Body of pancreas (tissue), 4 donors: Measurements from ENCODE around the gene LRRC73.

Experiments used
- CTCF ChIP-seq, 7 experiments: fragments of 450-650 bp in 4 of 7; fragments of 200-600 bp in 3 of 7; sonication (generic) in 3 of 7; IDR thresholded peaks; one replicate each; pipeline ENCODE4 v1.5.1; 2016 to 2019; ENCODE audit warnings: antibody characterized with exemption in 7 of 7
- POLR2A ChIP-seq, 3 donors: fragments of 450-650 bp; IDR thresholded peaks; one replicate each; pipeline ENCODE4 v1.6.1; 2016; ENCODE audit warnings: antibody characterized with exemption in 3 of 3, mild to moderate bottlenecking in 2 of 3

GRCh38 chr6:43457643-43458042, 52.5 kb downstream of the LRRC73 start:
- TF ChIP-seq CTCF (IDR thresholded peaks at IDR 0.05) = no peak
- no peak for TF ChIP-seq POLR2A (IDR thresholded peaks at IDR 0.05)
